Endothelial cell of umbilical vein (primary cell): ENCODE results near the gene STARD3NL. TPM values are rescaled to one million over a fixed set of nuclear protein-coding genes. Genes with fewer than 3 reads are reported as not detected.

Source experiments
- BruUV-seq: library from RNA; stranded (reverse); fragments of 400-500 nt; replicated peaks from 2 replicates; lab custom pipeline; 2021; lab: Mats Ljungman, UMichigan
- CTCF ChIA-PET: fragments of 300-600, 350-600 bp; sonication (Branson Sonifier 250); formaldehyde crosslinking; loops from one replicate; lab custom pipeline; 2021; ENCODE audit warnings: antibody characterized with exemption, inconsistent platforms; lab: Charles Lee
- POLR2A ChIA-PET: fragments of 300-600, 350-600 bp; sonication (Branson Sonifier 250); formaldehyde crosslinking; loops from one replicate; lab custom pipeline; 2021; ENCODE audit warnings: antibody characterized with exemption, inconsistent platforms; lab: Charles Lee
- DNase-seq: peaks from one replicate; pipeline ENCODE4 v3.0.0-alpha.2; 2011; ENCODE audit warnings: low read depth, low spot score
- FAIRE-seq: peaks from 2 replicates; lab custom pipeline; 2011; peaks lifted over from hg19 to GRCh38; lab: Jason Lieb, UNC
- H2AFZ ChIP-seq: 2 replicates; pipeline ENCODE4 v1.6.0; 2012; ENCODE audit warnings: low read depth, low read length, control low read depth, inconsistent platforms
- H3K27ac ChIP-seq: 2 replicates; pipeline ENCODE4 v1.5.1; 2011; ENCODE audit warnings: low read depth, mild to moderate bottlenecking, control low read depth, low read length, moderate library complexity; ENCODE audit not compliant: insufficient read depth
- H3K27me3 ChIP-seq, 2 experiments: 2 replicates each; pipeline versions ENCODE4 v1.6.0 to v1.6.1; 2011; ENCODE audit warnings: low read length in 2 of 2, mixed read lengths in 1 of 2; ENCODE audit not compliant: control insufficient read depth in 2 of 2, insufficient read depth in 2 of 2
- H3K36me3 ChIP-seq, 2 experiments: 2 replicates in 1 of 2; 3 replicates in 1 of 2; pipeline ENCODE4 v1.5.1; 2011; ENCODE audit warnings: low read length in 2 of 2, mild to moderate bottlenecking in 1 of 2, moderate library complexity in 1 of 2; ENCODE audit not compliant: control insufficient read depth in 2 of 2, insufficient read depth in 2 of 2; ENCODE audit errors: extremely low read depth in 1 of 2
- H3K4me1 ChIP-seq: 3 replicates; pipeline ENCODE4 v1.5.1; 2011; ENCODE audit warnings: mild to moderate bottlenecking, low read length; ENCODE audit not compliant: control insufficient read depth, insufficient read depth; ENCODE audit errors: extremely low read depth
- H3K4me2 ChIP-seq: 2 replicates; pipeline ENCODE4 v1.6.1; 2011; ENCODE audit warnings: low read length, control low read depth, mixed read lengths; ENCODE audit not compliant: insufficient read depth
- H3K4me3 ChIP-seq, 3 experiments: fragments of 200-600 bp in 1 of 3; sonication (generic), shearing (Covaris generic) in 1 of 3; replicated peaks in 1 of 3; 2 replicates each; pipeline ENCODE4 v1.5.1; 2011 to 2016; ENCODE audit warnings: control low read depth in 3 of 3, low read length in 3 of 3, mild to moderate bottlenecking in 2 of 3, inconsistent platforms in 1 of 3, low read depth in 1 of 3, moderate library complexity in 1 of 3; ENCODE audit not compliant: insufficient read depth in 1 of 3
- H3K79me2 ChIP-seq: 2 replicates; pipeline ENCODE4 v1.6.0; 2012; ENCODE audit warnings: low read length, inconsistent platforms; ENCODE audit not compliant: control insufficient read depth, insufficient read depth
- H3K9ac ChIP-seq: replicated peaks from 2 replicates; pipeline ENCODE3; 2011; ENCODE audit warnings: low read length, control low read depth; ENCODE audit not compliant: insufficient read depth; ENCODE audit errors: extremely low read depth
- H3K9me1 ChIP-seq: replicated peaks from 3 replicates; pipeline ENCODE4 v1.6.0; 2011; ENCODE audit warnings: mild to moderate bottlenecking, low read length; ENCODE audit not compliant: control insufficient read depth, insufficient read depth; ENCODE audit errors: extremely low read depth
- H3K9me3 ChIP-seq: replicated peaks from 2 replicates; pipeline ENCODE4 v1.5.1; 2012; ENCODE audit warnings: low read length, inconsistent platforms; ENCODE audit not compliant: control insufficient read depth, insufficient read depth
- H4K20me1 ChIP-seq: replicated peaks from 2 replicates; pipeline ENCODE3; 2011; ENCODE audit warnings: mild to moderate bottlenecking, low read length; ENCODE audit not compliant: control insufficient read depth, insufficient read depth; ENCODE audit errors: extremely low read depth
- EZH2 ChIP-seq: IDR thresholded peaks from 2 replicates; pipeline ENCODE4 v1.6.1; 2012; ENCODE audit warnings: borderline replicate concordance, low read depth, mild to moderate bottlenecking, moderate library complexity, low read length, inconsistent platforms; ENCODE audit not compliant: severe bottlenecking
- FOS ChIP-seq: IDR thresholded peaks from 2 replicates; pipeline ENCODE4 v1.6.1; 2011; ENCODE audit warnings: mild to moderate bottlenecking, low read length, moderate library complexity, borderline replicate concordance; ENCODE audit not compliant: insufficient read depth
- GATA2 ChIP-seq: IDR thresholded peaks from 2 replicates; pipeline ENCODE4 v1.7.0; 2011; ENCODE audit warnings: low read depth, mild to moderate bottlenecking, moderate library complexity, mixed read lengths, low read length; ENCODE audit not compliant: insufficient read length, insufficient read depth
- JUN ChIP-seq: IDR thresholded peaks from 2 replicates; pipeline ENCODE4 v1.6.1; 2011; ENCODE audit warnings: borderline replicate concordance, low read depth; ENCODE audit not compliant: insufficient read length, insufficient read depth
- MYC ChIP-seq: IDR thresholded peaks from one replicate; pipeline ENCODE4 v1.6.1; 2011; ENCODE audit warnings: mild to moderate bottlenecking, low read depth, low read length
- POLR2A ChIP-seq: IDR thresholded peaks from 2 replicates; pipeline ENCODE4 v1.6.1; 2012; ENCODE audit warnings: low read depth, mild to moderate bottlenecking, control low read depth, low read length
- POLR2AphosphoS5 ChIP-seq: IDR thresholded peaks from 2 replicates; pipeline ENCODE4 v1.6.1; 2012; ENCODE audit warnings: low read depth, mild to moderate bottlenecking, control low read depth, low read length, moderate library complexity; ENCODE audit not compliant: insufficient read depth
- dilution Hi-C: fragments of 300-500 bp; cut with MboI; formaldehyde crosslinking; loops from one replicate; pipeline ENCODE4 v1.15.0; 2019; ENCODE audit warnings: low sequenced_read_pairs; ENCODE audit not compliant: extremely low pct_ligation_motif_present
- intact Hi-C: fragments of 100-400 bp; cut with micrococcal nuclease; formaldehyde crosslinking; loops from one replicate; pipeline ENCODE4 v1.10.0; 2022
- polyA plus RNA-seq, 4 experiments: library from polyadenylated mRNA; depleted of rRNA in 3 of 4; stranded (reverse) in 3 of 4; unstranded in 1 of 4; fragments of >200 nt; gene quantifications; 2 replicates each; pipeline versions ENCODE4 v1.2.1 to v1.2.3, GENCODE V29; 2011 to 2012; ENCODE audit warnings: missing spikeins in 1 of 4
- total RNA-seq: library from RNA; stranded (reverse); gene quantifications from 2 replicates; pipeline ENCODE4 v1.2.3, GENCODE V29; 2021
- TF ChIP-seq, protein P1 (sequence below), 2 donors: IDR thresholded peaks; 1 replicate in 1 of 2; 2 replicates in 1 of 2; pipeline ENCODE4 v1.5.1; 2011; ENCODE audit warnings: low read length in 2 of 2, mild to moderate bottlenecking in 2 of 2, moderate library complexity in 2 of 2, control low read depth in 1 of 2, inconsistent platforms in 1 of 2, low read depth in 1 of 2; ENCODE audit not compliant: insufficient read depth in 1 of 2; ENCODE audit errors: extremely low read depth in 1 of 2
- TF ChIP-seq, protein P2 (sequence below): IDR thresholded peaks from 2 replicates; pipeline ENCODE4 v1.6.1; 2011; ENCODE audit not compliant: insufficient read depth, insufficient read length

Gene STARD3NL
- total and polyA plus RNA-seq, 2 donors (not counting 3 experiments of a cell fraction or from before 2014, with no cell fraction given) = 52.8 to 73.6 TPM

DNA sequence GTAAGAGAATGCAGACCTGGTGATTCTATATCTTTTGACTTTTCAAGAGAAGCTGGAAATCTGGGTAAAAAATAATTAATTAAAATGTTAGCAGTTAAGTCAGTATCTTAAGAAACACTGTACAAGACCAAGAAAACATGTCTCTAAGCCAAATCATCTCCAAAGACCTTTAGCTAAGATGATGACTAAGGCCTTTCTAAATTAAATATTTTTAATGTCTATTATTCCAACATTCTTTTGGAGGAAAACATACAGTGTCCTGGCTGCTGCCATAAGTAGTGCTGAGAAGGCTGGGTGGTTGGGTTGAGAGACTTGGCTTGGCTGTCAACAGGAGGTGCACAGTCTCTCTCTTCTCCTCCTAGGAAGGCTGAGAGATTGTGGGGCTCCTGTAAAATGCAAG is 20.3 kb downstream of the STARD3NL start:
- Histone ChIP-seq H3K4me1 (peaks cover 30% of the 10 kb centered on the region), H3K79me2 (peaks cover 66% of the 10 kb centered on the region), H4K20me1 (peaks cover 5% of the 10 kb centered on the region), H3K9me1 (no peaks in the 10 kb centered on the region), H3K36me3 (no peaks in the 10 kb centered on the region), H3K4me3 (no peak overlapping the region), H3K27me3 (no peaks in the 10 kb centered on the region), H3K9ac (no peak overlapping the region), H3K4me2 (no peak overlapping the region), H2AFZ (no peak overlapping the region), H3K27ac (no peak overlapping the region), H3K9me3 (no peaks in the 10 kb centered on the region)
- intact Hi-C loops (no loop called here), dilution Hi-C loops (no loop called here)
- BruUV-seq = no TSS peak
- DNase-seq = no peak
- ChIA-PET POLR2A (no interaction called here), CTCF (interaction anchor here (0.7 to 5.2 kb wide), 4 partner anchors 11 to 137 kb away, joined by 3 to 123 read pairs (median 12); no protein-coding TSS in a partner anchor)
- TF ChIP-seq, protein P1, sequence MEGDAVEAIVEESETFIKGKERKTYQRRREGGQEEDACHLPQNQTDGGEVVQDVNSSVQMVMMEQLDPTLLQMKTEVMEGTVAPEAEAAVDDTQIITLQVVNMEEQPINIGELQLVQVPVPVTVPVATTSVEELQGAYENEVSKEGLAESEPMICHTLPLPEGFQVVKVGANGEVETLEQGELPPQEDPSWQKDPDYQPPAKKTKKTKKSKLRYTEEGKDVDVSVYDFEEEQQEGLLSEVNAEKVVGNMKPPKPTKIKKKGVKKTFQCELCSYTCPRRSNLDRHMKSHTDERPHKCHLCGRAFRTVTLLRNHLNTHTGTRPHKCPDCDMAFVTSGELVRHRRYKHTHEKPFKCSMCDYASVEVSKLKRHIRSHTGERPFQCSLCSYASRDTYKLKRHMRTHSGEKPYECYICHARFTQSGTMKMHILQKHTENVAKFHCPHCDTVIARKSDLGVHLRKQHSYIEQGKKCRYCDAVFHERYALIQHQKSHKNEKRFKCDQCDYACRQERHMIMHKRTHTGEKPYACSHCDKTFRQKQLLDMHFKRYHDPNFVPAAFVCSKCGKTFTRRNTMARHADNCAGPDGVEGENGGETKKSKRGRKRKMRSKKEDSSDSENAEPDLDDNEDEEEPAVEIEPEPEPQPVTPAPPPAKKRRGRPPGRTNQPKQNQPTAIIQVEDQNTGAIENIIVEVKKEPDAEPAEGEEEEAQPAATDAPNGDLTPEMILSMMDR (IDR thresholded peaks at IDR 0.05; ENCODE audit: extremely low read depth in 1 of 2, insufficient read depth in 1 of 2, low read depth in 1 of 2, low read length in 2 of 2) = no peak
- TF ChIP-seq MYC (no peak), JUN (no peak), POLR2AphosphoS5 (no peak), FOS (no peak), EZH2 (no peak), GATA2 (no peak), POLR2A (no peak)
- TF ChIP-seq, protein P2, sequence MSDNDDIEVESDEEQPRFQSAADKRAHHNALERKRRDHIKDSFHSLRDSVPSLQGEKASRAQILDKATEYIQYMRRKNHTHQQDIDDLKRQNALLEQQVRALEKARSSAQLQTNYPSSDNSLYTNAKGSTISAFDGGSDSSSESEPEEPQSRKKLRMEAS = no peak
- FAIRE-seq = no peak
